Neural cell (in vitro differentiated cells): ENCODE results near the gene RMC1. TPM values are rescaled to one million over a fixed set of nuclear protein-coding genes. Genes with fewer than 3 reads are reported as not detected.

ENCODE experiments used
- H2AFZ ChIP-seq: fragments of 200-600, 300-800 bp; sonication (generic), shearing (Covaris generic); 2 replicates; pipeline ENCODE4 v1.6.0; 2014; ENCODE audit warnings: low read depth, mild to moderate bottlenecking, antibody characterized with exemption, low read length, moderate library complexity
- H3F3A ChIP-seq: fragments of 200-600 bp; shearing (Covaris generic); 2 replicates; pipeline ENCODE4 v1.6.1; 2016; ENCODE audit warnings: mild to moderate bottlenecking, moderate library complexity, mixed read lengths, antibody characterized with exemption, low read length; ENCODE audit not compliant: insufficient read depth, poor library complexity, severe bottlenecking
- H3K27ac ChIP-seq: fragments of 200-600, 300-800 bp; sonication (generic), shearing (Covaris generic); 2 replicates; pipeline ENCODE4 v1.5.1; 2014; ENCODE audit warnings: mild to moderate bottlenecking, low read length, moderate library complexity
- H3K27me3 ChIP-seq: fragments of 300-800, 200-600 bp; sonication (generic), shearing (Covaris generic); 2 replicates; pipeline ENCODE4 v1.6.0; 2014; ENCODE audit warnings: mild to moderate bottlenecking, low read depth, low read length, moderate library complexity; ENCODE audit not compliant: insufficient read depth
- H3K36me3 ChIP-seq: fragments of 300-800, 200-600 bp; sonication (generic), shearing (Covaris generic); 2 replicates; pipeline ENCODE4 v1.5.1; 2014; ENCODE audit warnings: mild to moderate bottlenecking, antibody characterized with exemption, low read length, moderate library complexity; ENCODE audit not compliant: insufficient read depth
- H3K4me2 ChIP-seq: fragments of 300-800, 200-600 bp; sonication (generic), shearing (Covaris generic); 2 replicates; pipeline ENCODE4 v1.6.0; 2014; ENCODE audit warnings: mild to moderate bottlenecking, low read length
- H3K4me3 ChIP-seq: fragments of 300-800, 200-600 bp; sonication (generic), shearing (Covaris generic); 2 replicates; pipeline ENCODE4 v1.5.1; 2014; ENCODE audit warnings: mild to moderate bottlenecking, low read length, moderate library complexity
- H3K79me2 ChIP-seq: fragments of 200-600 bp; shearing (Covaris generic); replicated peaks from 2 replicates; pipeline ENCODE4 v1.6.0; 2014; ENCODE audit warnings: mild to moderate bottlenecking, low read length, moderate library complexity; ENCODE audit not compliant: insufficient read depth
- H3K9ac ChIP-seq: fragments of 300-800, 200-600 bp; sonication (generic), shearing (Covaris generic); 2 replicates; pipeline ENCODE4 v1.6.1; 2016; ENCODE audit warnings: mild to moderate bottlenecking, low read length, mixed read lengths
- H3K9me2 ChIP-seq: fragments of 200-600 bp; shearing (Covaris generic); 2 replicates; pipeline ENCODE4 v1.6.1; 2016; ENCODE audit warnings: mild to moderate bottlenecking, low read length, mixed read lengths; ENCODE audit not compliant: insufficient read depth
- H3K9me3 ChIP-seq: fragments of 200-600, 300-800 bp; sonication (generic), shearing (Covaris generic); 2 replicates; pipeline ENCODE4 v1.6.1; 2016; ENCODE audit warnings: mild to moderate bottlenecking, mixed run types, low read length, moderate library complexity, mixed read lengths
- H4K20me1 ChIP-seq: fragments of 200-600 bp; shearing (Covaris generic); 2 replicates; pipeline ENCODE4 v1.6.1; 2016; ENCODE audit warnings: mild to moderate bottlenecking, mixed run types; ENCODE audit not compliant: insufficient read depth
- CTCF ChIP-seq: fragments of 450-650 bp; IDR thresholded peaks from 2 replicates; pipeline ENCODE4 v1.5.1; 2014; ENCODE audit warnings: antibody characterized with exemption, mild to moderate bottlenecking, moderate library complexity; ENCODE audit not compliant: poor library complexity, severe bottlenecking
- EP300 ChIP-seq: fragments of 450-650 bp; conservative IDR thresholded peaks from 2 replicates; pipeline ENCODE4 v1.6.1; 2014; ENCODE audit warnings: antibody characterized with exemption, mild to moderate bottlenecking, moderate library complexity; ENCODE audit not compliant: poor library complexity, severe bottlenecking
- EZH2 ChIP-seq: fragments of 200-600, 300-800 bp; shearing (Covaris generic), sonication (generic); IDR thresholded peaks from 2 replicates; pipeline ENCODE4 v1.6.1; 2014; ENCODE audit warnings: antibody characterized with exemption, low read length, borderline replicate concordance, mild to moderate bottlenecking; ENCODE audit not compliant: insufficient read depth, poor library complexity, severe bottlenecking
- MXI1 ChIP-seq: fragments of 450-650 bp; conservative IDR thresholded peaks from 2 replicates; pipeline ENCODE4 v1.6.1; 2014; ENCODE audit warnings: antibody characterized with exemption, mild to moderate bottlenecking; ENCODE audit not compliant: poor library complexity, severe bottlenecking
- POLR2AphosphoS5 ChIP-seq: IDR thresholded peaks from 2 replicates; pipeline ENCODE4 v1.6.1; 2012
- RAD21 ChIP-seq: fragments of 450-650 bp; conservative IDR thresholded peaks from 2 replicates; pipeline ENCODE4 v1.6.1; 2014; ENCODE audit warnings: antibody characterized with exemption, mild to moderate bottlenecking, moderate library complexity
- REST ChIP-seq: IDR thresholded peaks from 2 replicates; pipeline ENCODE4 v1.6.1; 2012; ENCODE audit warnings: borderline replicate concordance
- SMC3 ChIP-seq: fragments of 450-650 bp; conservative IDR thresholded peaks from 2 replicates; pipeline ENCODE4 v1.6.1; 2014; ENCODE audit warnings: antibody characterized with exemption, mild to moderate bottlenecking, moderate library complexity; ENCODE audit not compliant: poor library complexity
- TAF1 ChIP-seq: IDR thresholded peaks from 2 replicates; pipeline ENCODE4 v1.6.1; 2012; ENCODE audit warnings: low read depth
- polyA plus RNA-seq: library from polyadenylated mRNA; depleted of rRNA; stranded (reverse); fragments of >200 nt; gene quantifications from 2 replicates; pipeline ENCODE4 v1.2.3, GENCODE V29; 2014

The RMC1 gene
- polyA plus RNA-seq, 1 donor from 2014 or later: 42.2 TPM

DNA sequence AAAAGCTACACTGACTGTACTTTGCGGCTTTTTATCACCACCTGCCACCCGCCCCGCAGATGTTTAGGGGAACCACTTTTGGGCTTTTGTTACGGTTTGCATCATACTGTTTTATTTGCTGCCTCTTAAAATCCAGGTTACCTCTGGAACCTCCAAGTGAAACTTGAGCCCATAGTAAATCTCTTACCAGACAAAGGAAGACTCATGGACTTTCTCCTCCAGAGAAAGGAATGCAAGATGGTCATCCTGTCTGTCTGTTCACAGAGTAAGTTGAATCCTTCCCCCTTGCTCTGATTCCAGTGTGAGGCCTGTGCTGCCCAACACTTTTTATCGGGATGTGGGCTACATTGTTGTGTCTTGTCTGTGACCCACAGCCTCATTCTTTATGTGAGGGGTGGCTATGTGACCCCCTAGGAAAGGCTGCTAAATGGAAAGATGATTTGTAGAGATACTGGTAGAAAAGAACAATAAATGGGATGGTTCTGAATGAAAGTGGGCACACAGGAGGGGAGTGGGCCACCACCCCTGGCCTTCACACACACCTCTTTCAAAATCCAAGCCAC lies 23.3 kb downstream of the RMC1 start:
- Histone ChIP-seq H3K9ac (no peak overlapping the region), H3K79me2 (no peaks in the 10 kb centered on the region), H3K27ac (no peak overlapping the region), H3K9me3 (no peaks in the 10 kb centered on the region), H3K4me3 (no peak overlapping the region), H3K27me3 (no peaks in the 10 kb centered on the region), H2AFZ (no peak overlapping the region), H3K36me3 (peaks cover 11% of the 10 kb centered on the region), H4K20me1 (no peaks in the 10 kb centered on the region), H3F3A (no peaks in the 10 kb centered on the region), H3K9me2 (no peaks in the 10 kb centered on the region), H3K4me2 (no peak overlapping the region)
- TF ChIP-seq EZH2 (no peak), REST (no peak), CTCF (no peak), SMC3 (no peak), EP300 (no peak), POLR2AphosphoS5 (no peak), MXI1 (no peak), TAF1 (no peak), RAD21 (no peak)

- no peak overlapping the region for H3K9ac ChIP-seq
- H3K27ac ChIP-seq: no peak overlapping the region
- no peaks in the 10 kb centered on the region for H3K27me3 ChIP-seq
- no peaks in the 10 kb centered on the region for H4K20me1 ChIP-seq
- H3K36me3 ChIP-seq: peaks cover 11% of the 10 kb centered on the region
- H3K4me2 ChIP-seq: no peak overlapping the region
- H3F3A ChIP-seq: no peaks in the 10 kb centered on the region
- H3K9me2 ChIP-seq: no peaks in the 10 kb centered on the region
- H2AFZ ChIP-seq: no peak overlapping the region
- no peak for TF ChIP-seq EP300
- no peak for TF ChIP-seq RAD21
- no peak for TF ChIP-seq CTCF
- no peak for TF ChIP-seq MXI1
- TF ChIP-seq REST: no peak
- no peak for TF ChIP-seq SMC3
- TF ChIP-seq POLR2AphosphoS5: no peak
- TF ChIP-seq EZH2: no peak
- no peak for TF ChIP-seq TAF1
- no peaks in the 10 kb centered on the region for H3K79me2 ChIP-seq
- H3K9me3 ChIP-seq: no peaks in the 10 kb centered on the region
- H3K4me3 ChIP-seq: no peak overlapping the region
These were observed 25.5 kb downstream of the RMC1 start for GRCh38 chr18:23528580-23529472.
